Heart right ventricle (tissue), 16 donors: ENCODE measurements around the gene KIF26B. TPM values are rescaled to one million over a fixed set of nuclear protein-coding genes. Genes with fewer than 3 reads are reported as not detected.

Experiments
- ATAC-seq, 8 donors: fragments of 200-7000 bp; cut with Tn5 transposase; one replicate each; pipeline ENCODE4 v1.9.1; 2020; ENCODE audit warnings: mild to moderate bottlenecking in 8 of 8, moderate library complexity in 8 of 8, moderate number of reproducible peaks in 1 of 8
- DNase-seq, 2 donors: peaks; one replicate each; pipeline ENCODE4 v3.0.0-alpha.2; 2020
- H3K27ac ChIP-seq, 10 donors: fragments of 200-600 bp; sonication (generic) in 2 of 10; one replicate each; pipeline versions ENCODE4 v1.5.0 to v1.8.0; 2020 to 2022; ENCODE audit warnings: mild to moderate bottlenecking in 3 of 10
- H3K27me3 ChIP-seq, 7 donors: fragments of 200-600 bp; one replicate each; pipeline ENCODE4 v1.8.0; 2021 to 2022; ENCODE audit warnings: mild to moderate bottlenecking in 2 of 7
- H3K36me3 ChIP-seq, 9 donors: fragments of 200-600 bp; sonication (generic) in 1 of 9; one replicate each; pipeline versions ENCODE4 v1.5.0 to v1.8.0; 2020 to 2022; ENCODE audit warnings: mild to moderate bottlenecking in 2 of 9
- H3K4me1 ChIP-seq, 9 donors: fragments of 200-600 bp; sonication (generic) in 1 of 9; one replicate each; pipeline versions ENCODE4 v1.5.0 to v1.8.0; 2020 to 2022; ENCODE audit warnings: mild to moderate bottlenecking in 4 of 9
- H3K4me3 ChIP-seq, 10 donors: fragments of 200-600 bp; sonication (generic) in 2 of 10; one replicate each; pipeline versions ENCODE4 v1.5.0 to v1.8.0; 2020 to 2022; ENCODE audit warnings: mild to moderate bottlenecking in 7 of 10, moderate library complexity in 2 of 10
- H3K9me3 ChIP-seq, 11 donors: fragments of 200-600 bp in 10 of 11; sonication (generic) in 2 of 11; one replicate each; pipeline versions ENCODE4 v1.5.0 to v1.8.0; 2013 to 2022; ENCODE audit warnings: mild to moderate bottlenecking in 2 of 11, control low read depth in 1 of 11, moderate library complexity in 1 of 11
- whole genome bisulfite sequencing, 2 donors: extraction: QIAGEN DNeasy Blood & Tissue Kit; methylation state at CpG; one replicate each; pipeline ENCODE4 v1.1.7; 2013; ENCODE audit warnings: inconsistent platforms in 1 of 2; 5-methylcytosine and 5-hydroxymethylcytosine counted together
- intact Hi-C, 10 donors: fragments of 100-400 bp; cut with DNase I; formaldehyde crosslinking; loops; one replicate each; pipeline versions ENCODE4 v1.11.1 to v1.14.2; 2022
- polyA plus RNA-seq, 2 donors: library from polyadenylated mRNA; stranded (reverse); fragments of 200-250 nt; gene quantifications; one replicate each; pipeline ENCODE4 v1.2.3, GENCODE V29; 2013
- total RNA-seq, 10 donors: library from RNA; stranded (reverse); fragmentation: NEBNext Ultra II Directional in 3 of 10; extraction: Animal tissue kit (Norgen Biotek cat#: 25700) in 3 of 10; gene quantifications; one replicate each; pipeline versions ENCODE4 v1.2.1 to v1.2.4, GENCODE V29; 2021 to 2023
- TF ChIP-seq, protein P1 (sequence below), 9 donors: fragments of 200-600 bp; sonication (generic) in 2 of 9; IDR thresholded peaks; one replicate each; pipeline versions ENCODE4 v1.5.0 to v1.8.0; 2021 to 2022; ENCODE audit warnings: antibody characterized with exemption in 9 of 9, mild to moderate bottlenecking in 5 of 9, moderate library complexity in 1 of 9
- donor health status: Arrhythmogenic right ventricular cardiomyopathy.
- donor health status: ischemic (EF 13 %, LVEDD 7.1; RV severe dilation, severe dysfunction).
- donor health status: healthy with polysubstance abuse.
- donor health status: DM: no; HTN: yes; CAD: no.
- donor health status: DM: no; HTN: no; CAD: no.
- donor health status: ischemic (EF 25% LVEDD 6.9; RV normal size, moderate dysfunction).
- donor health status: ischemic (EF 25% LVEDD 5.7; RV mildly dilated, moderate dysfunction).
- donor health status: healthy.
- donor health status: DM: yes; HTN: yes; CAD: no.
- donor health status: Ischemic cardiomyopathy.
- donor health status: ischemic (EF 35%, LVEDD 5.7; RV mildly dilated, moderate dysfunction).
- donor health status: nonischemic (EF 11% LVEDD 7.7; RV severe dilation, severe dysfunction).
- donor health status: DM: yes; HTN: yes; CAD: no.
- donor health status: PGD.
- donor health status: ischemic (EF 29% LVEDD 5.4; RV normal size, mild dysfunction).
- donor health status: nonischemic (EF 23%, LVEDD 6.1; RV moderate dilation, normal function).

The KIF26B gene
- total and polyA plus RNA-seq, 12 donors = 0.66 to 8.8 (median 2.8) TPM

DNA sequence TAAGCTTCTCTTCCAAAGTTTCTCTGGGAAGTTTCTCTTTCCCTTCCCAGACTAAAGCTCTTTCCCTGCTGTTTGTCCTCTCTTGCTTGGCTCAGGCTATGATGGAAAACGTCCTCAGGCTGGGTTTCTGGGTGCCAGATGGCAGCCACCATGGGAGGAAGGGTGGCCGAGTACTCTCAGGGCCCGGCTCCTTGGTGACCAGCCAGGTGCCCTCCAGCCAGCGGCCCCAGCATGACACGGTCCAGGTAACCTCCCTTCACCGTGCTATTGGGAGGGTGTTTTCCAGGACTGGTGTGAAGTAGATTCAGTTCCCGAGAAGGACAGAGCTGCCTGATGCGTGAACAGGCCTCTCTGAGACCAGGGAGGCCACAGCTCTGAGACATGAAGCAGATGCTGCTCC is 60.3 kb downstream of the KIF26B start:
- intact Hi-C loops = loop anchor here in 1 of 10 donors (5.0 kb wide), 1 partner anchor 883 kb away; no protein-coding TSS in a partner anchor
- Histone ChIP-seq H3K4me1 (no peaks in the 10 kb centered on the region), H3K36me3 (no peaks in the 10 kb centered on the region), H3K27ac (no peak overlapping the region), H3K4me3 (no peak overlapping the region), H3K27me3 (peaks cover 0 to 15% (median 4%) of the 10 kb centered on the region in 7 donors), H3K9me3 (no peaks in the 10 kb centered on the region)
- TF ChIP-seq, protein P1, sequence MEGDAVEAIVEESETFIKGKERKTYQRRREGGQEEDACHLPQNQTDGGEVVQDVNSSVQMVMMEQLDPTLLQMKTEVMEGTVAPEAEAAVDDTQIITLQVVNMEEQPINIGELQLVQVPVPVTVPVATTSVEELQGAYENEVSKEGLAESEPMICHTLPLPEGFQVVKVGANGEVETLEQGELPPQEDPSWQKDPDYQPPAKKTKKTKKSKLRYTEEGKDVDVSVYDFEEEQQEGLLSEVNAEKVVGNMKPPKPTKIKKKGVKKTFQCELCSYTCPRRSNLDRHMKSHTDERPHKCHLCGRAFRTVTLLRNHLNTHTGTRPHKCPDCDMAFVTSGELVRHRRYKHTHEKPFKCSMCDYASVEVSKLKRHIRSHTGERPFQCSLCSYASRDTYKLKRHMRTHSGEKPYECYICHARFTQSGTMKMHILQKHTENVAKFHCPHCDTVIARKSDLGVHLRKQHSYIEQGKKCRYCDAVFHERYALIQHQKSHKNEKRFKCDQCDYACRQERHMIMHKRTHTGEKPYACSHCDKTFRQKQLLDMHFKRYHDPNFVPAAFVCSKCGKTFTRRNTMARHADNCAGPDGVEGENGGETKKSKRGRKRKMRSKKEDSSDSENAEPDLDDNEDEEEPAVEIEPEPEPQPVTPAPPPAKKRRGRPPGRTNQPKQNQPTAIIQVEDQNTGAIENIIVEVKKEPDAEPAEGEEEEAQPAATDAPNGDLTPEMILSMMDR (IDR thresholded peaks at IDR 0.05) = no peak
- DNase-seq (no peak), ATAC-seq (no peak)
- 70 to 75% methylated on average over 8 of the region's 8 CpGs for WGBS, 2 donors

- Histone ChIP-seq H3K27me3 (peaks cover 0 to 15% (median 4%) of the 10 kb centered on the region in 7 donors), H3K4me3 (no peak overlapping the region), H3K4me1 (no peaks in the 10 kb centered on the region), H3K9me3 (no peaks in the 10 kb centered on the region), H3K36me3 (no peaks in the 10 kb centered on the region), H3K27ac (no peak overlapping the region)
- intact Hi-C loops = loop anchor here in 1 of 10 donors (5.0 kb wide), 1 partner anchor 884 kb away; no protein-coding TSS in a partner anchor
- DNase-seq (no peak), ATAC-seq (no peak)
- 65 to 72% methylated on average over 11 of the region's 11 CpGs for WGBS, 2 donors
- TF ChIP-seq, protein P1 (IDR thresholded peaks at IDR 0.05) = no peak
Observed at GRCh38 chr1:245216366-245217115, 61.8 kb downstream of the KIF26B start.

- no peaks in the 10 kb centered on the region for H3K36me3 ChIP-seq
- H3K27ac ChIP-seq = no peak overlapping the region
- H3K4me3 ChIP-seq = no peak overlapping the region
- H3K4me1 ChIP-seq = no peaks in the 10 kb centered on the region
- intact Hi-C loops = loop anchor here in 1 of 10 donors (5.0 kb wide), 1 partner anchor 886 kb away; no protein-coding TSS in a partner anchor
- DNase-seq (no peak), ATAC-seq (no peak)
- H3K27me3 ChIP-seq = peaks cover 0 to 18% (median 4%) of the 10 kb centered on the region in 7 donors
- no peaks in the 10 kb centered on the region for H3K9me3 ChIP-seq
- WGBS, 2 donors = 94% methylated on average over 12 of the region's 12 CpGs
- TF ChIP-seq, protein P1 (IDR thresholded peaks at IDR 0.05) = no peak
Observed at GRCh38 chr1:245217853-245218608, 63.2 kb downstream of the KIF26B start.

DNA sequence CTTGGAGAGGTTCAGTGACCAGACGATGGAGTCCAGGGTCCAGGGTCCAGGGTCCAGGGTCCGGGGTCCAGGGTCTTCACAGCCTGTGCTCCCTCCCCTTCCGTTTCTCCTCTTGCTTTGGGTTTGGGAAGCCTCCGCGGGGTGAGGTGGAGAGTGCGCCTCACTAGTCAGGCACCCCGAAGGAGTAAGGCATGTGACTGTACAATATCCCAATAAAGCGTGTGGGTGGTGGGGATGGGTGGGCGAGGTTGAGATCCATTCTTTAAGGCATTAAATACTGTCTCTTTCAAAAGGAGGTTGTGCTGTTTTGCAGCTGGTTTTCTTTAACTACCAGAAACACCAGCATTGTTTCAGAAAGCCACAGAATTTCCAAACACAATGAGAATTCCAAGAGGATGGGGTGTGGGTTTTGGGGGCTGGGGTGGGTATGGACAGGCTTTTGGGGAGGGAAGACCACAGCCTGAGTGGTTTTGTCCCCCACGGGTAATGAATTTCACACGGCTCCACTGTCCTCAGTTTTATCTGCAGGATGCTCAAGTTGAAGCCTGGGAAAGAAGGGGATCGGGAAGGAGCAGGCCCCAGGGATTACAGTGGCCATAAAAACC is 65.7 kb downstream of the KIF26B start:
- no peak for DNase-seq

More for the DNA sequence above, 65.7 kb downstream of the KIF26B start:
- intact Hi-C loops = no loop called here
- 75 to 80% methylated on average over 12 of the region's 12 CpGs for WGBS, 2 donors
- H3K4me1 ChIP-seq = no peaks in the 10 kb centered on the region
- no peak overlapping the region for H3K27ac ChIP-seq
- ATAC-seq = no peak
- no peaks in the 10 kb centered on the region for H3K36me3 ChIP-seq
- no peak overlapping the region for H3K4me3 ChIP-seq
- H3K9me3 ChIP-seq = no peaks in the 10 kb centered on the region
- peaks cover 0 to 22% (median 8%) of the 10 kb centered on the region in 7 donors for H3K27me3 ChIP-seq
- TF ChIP-seq, protein P1 (IDR thresholded peaks at IDR 0.05) = no peak
